ENCODE data around the gene RAB3GAP2. TPM values are rescaled to one million over a fixed set of nuclear protein-coding genes. Genes with fewer than 3 reads are reported as not detected.

The RAB3GAP2 gene
- total RNA-seq, 2 experiments from 2014 or later, result 47.8 to 50.1 TPM

Other genes starting within 250 kb of the RAB3GAP2 start
- gene EPRS1, start 225.9 kb downstream of the RAB3GAP2 start, total RNA-seq, result 100 to 1,000 TPM; 117 to 123 TPM
- gene BPNT1, start 182.7 kb downstream of the RAB3GAP2 start, total RNA-seq, result 10 to 100 TPM; 19.1 to 20.6 TPM
- 10 to 100 TPM; 54.9 to 55.5 TPM for gene IARS2, start 178.3 kb downstream of the RAB3GAP2 start, total RNA-seq

All from activated CD4-positive, alpha-beta memory T cell treated with anti-CD3 and anti-CD28 coated beads, Interleukin-2, amount 10 ng/mL, durations not matched to agents 7 days and 5 days (primary cell).